Measurements from ENCODE around the gene SERINC2.

SERINC2 gene

GRCh38 chr1:31437433-31438037, 24.5 kb downstream of the SERINC2 start:
- no peaks in the 10 kb centered on the region for H3K27me3 ChIP-seq (ENCODE audit: insufficient read depth, low read length)
- no peaks in the 10 kb centered on the region for H3K9me3 ChIP-seq (ENCODE audit: insufficient read depth, low read depth, low read length)
- peaks cover 3% of the 10 kb centered on the region; the same call in 1 of the 2 replicates for H3K4me1 ChIP-seq (ENCODE audit: insufficient read depth, low read length)
- 86% methylated on average over 11 of the region's 11 CpGs for WGBS
- no peaks in the 10 kb centered on the region for H3K36me3 ChIP-seq (ENCODE audit: insufficient read depth, low read length)
- no peak overlapping the region for H3K9ac ChIP-seq (ENCODE audit: low read depth, low read length)
- no peak overlapping the region for H3K27ac ChIP-seq (ENCODE audit: low read depth, low read length)
- no peak overlapping the region for H3K4me3 ChIP-seq (ENCODE audit: low read length)

GRCh38 chr1:31439276-31439675, 26.3 kb downstream of the SERINC2 start:
- Histone ChIP-seq H3K36me3 (ENCODE audit: insufficient read depth, low read length) (no peaks in the 10 kb centered on the region), H3K4me1 (ENCODE audit: insufficient read depth, low read length) (no peaks in the 10 kb centered on the region), H3K4me3 (ENCODE audit: low read length) (no peak overlapping the region), H3K9ac (ENCODE audit: low read depth, low read length) (no peak overlapping the region), H3K27me3 (ENCODE audit: insufficient read depth, low read length) (no peaks in the 10 kb centered on the region), H3K27ac (ENCODE audit: low read depth, low read length) (no peak overlapping the region), H3K9me3 (ENCODE audit: insufficient read depth, low read depth, low read length) (0 out of 2 replicates have a peak, but pooled peaks cover 5% of the 10 kb centered on the region)
- WGBS: 86% methylated on average over 3 of the region's 3 CpGs

GRCh38 chr1:31441073-31441472, 28.1 kb downstream of the SERINC2 start:
- no peaks in the 10 kb centered on the region for H3K27me3 ChIP-seq (ENCODE audit: insufficient read depth, low read length)
- no peak overlapping the region for H3K4me3 ChIP-seq (ENCODE audit: low read length)
- H3K27ac ChIP-seq (ENCODE audit: low read depth, low read length): no peak overlapping the region
- no peaks in the 10 kb centered on the region for H3K36me3 ChIP-seq (ENCODE audit: insufficient read depth, low read length)
- H3K9ac ChIP-seq (ENCODE audit: low read depth, low read length): no peak overlapping the region
- no peaks in the 10 kb centered on the region for H3K4me1 ChIP-seq (ENCODE audit: insufficient read depth, low read length)
- 94% methylated on average over 3 of the region's 3 CpGs for whole genome bisulfite sequencing
- 0 out of 2 replicates have a peak, but pooled peaks cover 5% of the 10 kb centered on the region for H3K9me3 ChIP-seq (ENCODE audit: insufficient read depth, low read depth, low read length)

- Histone ChIP-seq H3K27me3 (ENCODE audit: insufficient read depth, low read length) (no peaks in the 10 kb centered on the region), H3K9me3 (ENCODE audit: insufficient read depth, low read depth, low read length) (0 out of 2 replicates have a peak, but pooled peaks cover 5% of the 10 kb centered on the region), H3K4me3 (ENCODE audit: low read length) (no peak overlapping the region), H3K9ac (ENCODE audit: low read depth, low read length) (no peak overlapping the region), H3K36me3 (ENCODE audit: insufficient read depth, low read length) (no peaks in the 10 kb centered on the region), H3K4me1 (ENCODE audit: insufficient read depth, low read length) (no peaks in the 10 kb centered on the region), H3K27ac (ENCODE audit: low read depth, low read length) (no peak overlapping the region)
- WGBS: 91% methylated on average over 3 of the region's 4 CpGs
Measured at GRCh38 chr1:31441558-31441957, 28.5 kb downstream of the SERINC2 start.

GRCh38 chr1:31441970-31442647, 29.1 kb downstream of the SERINC2 start:
- Histone ChIP-seq H3K36me3 (ENCODE audit: insufficient read depth, low read length) (no peaks in the 10 kb centered on the region), H3K9ac (ENCODE audit: low read depth, low read length) (no peak overlapping the region), H3K9me3 (ENCODE audit: insufficient read depth, low read depth, low read length) (0 out of 2 replicates have a peak, but pooled peaks cover 5% of the 10 kb centered on the region), H3K27me3 (ENCODE audit: insufficient read depth, low read length) (no peaks in the 10 kb centered on the region), H3K4me1 (ENCODE audit: insufficient read depth, low read length) (no peaks in the 10 kb centered on the region), H3K4me3 (ENCODE audit: low read length) (no peak overlapping the region), H3K27ac (ENCODE audit: low read depth, low read length) (no peak overlapping the region)
- 91% methylated on average over 10 of the region's 10 CpGs for WGBS

- no peaks in the 10 kb centered on the region for H3K4me1 ChIP-seq (ENCODE audit: insufficient read depth, low read length)
- WGBS: 73% methylated on average over 4 of the region's 4 CpGs
- no peak overlapping the region for H3K27ac ChIP-seq (ENCODE audit: low read depth, low read length)
- H3K4me3 ChIP-seq (ENCODE audit: low read length): no peak overlapping the region
- no peak overlapping the region for H3K9ac ChIP-seq (ENCODE audit: low read depth, low read length)
- H3K36me3 ChIP-seq (ENCODE audit: insufficient read depth, low read length): no peaks in the 10 kb centered on the region
- no peaks in the 10 kb centered on the region for H3K27me3 ChIP-seq (ENCODE audit: insufficient read depth, low read length)
- H3K9me3 ChIP-seq (ENCODE audit: insufficient read depth, low read depth, low read length): 0 out of 2 replicates have a peak, but pooled peaks cover 5% of the 10 kb centered on the region
Measured at GRCh38 chr1:31442648-31442994, 29.6 kb downstream of the SERINC2 start.

- H3K4me3 ChIP-seq (ENCODE audit: low read length): no peak overlapping the region
- WGBS: 95% methylated on average over 1 of the region's 1 CpG
Measured at GRCh38 chr1:31443673-31444072, 30.7 kb downstream of the SERINC2 start.

GRCh38 chr1:31444725-31445448, 31.9 kb downstream of the SERINC2 start:
- no peaks in the 10 kb centered on the region for H3K27me3 ChIP-seq (ENCODE audit: insufficient read depth, low read length)
- 0 out of 2 replicates have a peak, but pooled peaks cover 5% of the 10 kb centered on the region for H3K9me3 ChIP-seq (ENCODE audit: insufficient read depth, low read depth, low read length)
- WGBS: 80% methylated on average over 8 of the region's 8 CpGs
- H3K36me3 ChIP-seq (ENCODE audit: insufficient read depth, low read length): no peaks in the 10 kb centered on the region
- no peaks in the 10 kb centered on the region for H3K4me1 ChIP-seq (ENCODE audit: insufficient read depth, low read length)
- H3K9ac ChIP-seq (ENCODE audit: low read depth, low read length): no peak overlapping the region
- no peak overlapping the region for H3K4me3 ChIP-seq (ENCODE audit: low read length)
- no peak overlapping the region for H3K27ac ChIP-seq (ENCODE audit: low read depth, low read length)

More at GRCh38 chr1:31443673-31444072, 30.7 kb downstream of the SERINC2 start:
- Histone ChIP-seq H3K9me3 (ENCODE audit: insufficient read depth, low read depth, low read length) (0 out of 2 replicates have a peak, but pooled peaks cover 5% of the 10 kb centered on the region), H3K4me1 (ENCODE audit: insufficient read depth, low read length) (no peaks in the 10 kb centered on the region), H3K36me3 (ENCODE audit: insufficient read depth, low read length) (no peaks in the 10 kb centered on the region), H3K9ac (ENCODE audit: low read depth, low read length) (no peak overlapping the region), H3K27me3 (ENCODE audit: insufficient read depth, low read length) (no peaks in the 10 kb centered on the region), H3K27ac (ENCODE audit: low read depth, low read length) (no peak overlapping the region)

- Histone ChIP-seq H3K9ac (ENCODE audit: low read depth, low read length) (no peak overlapping the region), H3K27ac (ENCODE audit: low read depth, low read length) (no peak overlapping the region), H3K4me1 (ENCODE audit: insufficient read depth, low read length) (no peaks in the 10 kb centered on the region), H3K9me3 (ENCODE audit: insufficient read depth, low read depth, low read length) (0 out of 2 replicates have a peak, but pooled peaks cover 5% of the 10 kb centered on the region), H3K27me3 (ENCODE audit: insufficient read depth, low read length) (no peaks in the 10 kb centered on the region), H3K36me3 (ENCODE audit: insufficient read depth, low read length) (no peaks in the 10 kb centered on the region), H3K4me3 (ENCODE audit: low read length) (no peak overlapping the region)
- 100% methylated on average over 3 of the region's 3 CpGs for WGBS
Measured at GRCh38 chr1:31445951-31446350, 32.9 kb downstream of the SERINC2 start.

- H3K4me3 ChIP-seq (ENCODE audit: low read length): no peak overlapping the region
- no peak overlapping the region for H3K9ac ChIP-seq (ENCODE audit: low read depth, low read length)
- H3K27me3 ChIP-seq (ENCODE audit: insufficient read depth, low read length): no peaks in the 10 kb centered on the region
- peaks cover 9% of the 10 kb centered on the region; the same call in 1 of the 2 replicates for H3K9me3 ChIP-seq (ENCODE audit: insufficient read depth, low read depth, low read length)
- no peaks in the 10 kb centered on the region for H3K4me1 ChIP-seq (ENCODE audit: insufficient read depth, low read length)
- H3K27ac ChIP-seq (ENCODE audit: low read depth, low read length): no peak overlapping the region
- H3K36me3 ChIP-seq (ENCODE audit: insufficient read depth, low read length): no peaks in the 10 kb centered on the region
- WGBS: 83% methylated on average over 9 of the region's 9 CpGs
Measured at GRCh38 chr1:31447210-31447609, 34.2 kb downstream of the SERINC2 start.

GRCh38 chr1:31453384-31454079, 40.5 kb downstream of the SERINC2 start:
- Histone ChIP-seq H3K36me3 (ENCODE audit: insufficient read depth, low read length) (no peaks in the 10 kb centered on the region), H3K9me3 (ENCODE audit: insufficient read depth, low read depth, low read length) (peaks cover 25% of the 10 kb centered on the region), H3K4me3 (ENCODE audit: low read length) (no peak overlapping the region), H3K4me1 (ENCODE audit: insufficient read depth, low read length) (no peaks in the 10 kb centered on the region), H3K27me3 (ENCODE audit: insufficient read depth, low read length) (no peaks in the 10 kb centered on the region), H3K9ac (ENCODE audit: low read depth, low read length) (no peak overlapping the region), H3K27ac (ENCODE audit: low read depth, low read length) (no peak overlapping the region)
- 80% methylated on average over 8 of the region's 8 CpGs for WGBS
